GM15510 (cell line): Measurements from ENCODE around the gene CARD19.

Source experiments
- POLR2A ChIP-seq: IDR thresholded peaks from 3 replicates; pipeline ENCODE4 v1.6.1; 2011; ENCODE audit warnings: borderline replicate concordance; ENCODE audit not compliant: insufficient read length; ENCODE audit errors: extremely low read depth

The CARD19 gene

GRCh38 chr9:93133681-93134014, 37.6 kb downstream of the CARD19 start:
- TF ChIP-seq POLR2A, result no peak

- TF ChIP-seq POLR2A, result peak; percentile 63
Measured at GRCh38 chr9:93134015-93134739, 38.2 kb downstream of the CARD19 start, which contains the start of gene NINJ1. Gene NINJ1 (minus strand): TSS chr9:93134251. CDS start chr9:93134217, 34 bp downstream.

- TF ChIP-seq POLR2A, result no peak
Measured at GRCh38 chr9:93134740-93135444, 38.9 kb downstream of the CARD19 start.

- no peak for TF ChIP-seq POLR2A
Measured at GRCh38 chr9:93136011-93136440, 40.0 kb downstream of the CARD19 start.

- TF ChIP-seq POLR2A, result no peak
Measured at GRCh38 chr9:93137362-93137761, 41.3 kb downstream of the CARD19 start.

GRCh38 chr9:93138171-93138764, 42.3 kb downstream of the CARD19 start:
- no peak for TF ChIP-seq POLR2A

- no peak for TF ChIP-seq POLR2A
Measured at GRCh38 chr9:93139365-93140182, 43.6 kb downstream of the CARD19 start.

GRCh38 chr9:93141771-93142483, 45.9 kb downstream of the CARD19 start:
- no peak for TF ChIP-seq POLR2A

- no peak for TF ChIP-seq POLR2A
Measured at GRCh38 chr9:93143830-93144530, 48.0 kb downstream of the CARD19 start.

- TF ChIP-seq POLR2A, result no peak
Measured at GRCh38 chr9:93147632-93148031, 51.6 kb downstream of the CARD19 start.

GRCh38 chr9:93148721-93149120, 52.7 kb downstream of the CARD19 start:
- no peak for TF ChIP-seq POLR2A

- no peak for TF ChIP-seq POLR2A
Measured at GRCh38 chr9:93149361-93149760, 53.3 kb downstream of the CARD19 start.

- TF ChIP-seq POLR2A, result no peak
Measured at GRCh38 chr9:93151097-93151784, 55.2 kb downstream of the CARD19 start.
